ENCODE results near the gene B4GALNT2. TPM values are rescaled to one million over a fixed set of nuclear protein-coding genes. Genes with fewer than 3 reads are reported as not detected.

Gene B4GALNT2
- total and polyA plus RNA-seq, 2 of the 8 experiments (the other 6 are each of a cell fraction or from before 2014, with no cell fraction given): not detected

GRCh38 chr17:49117587-49118230, 14.9 kb upstream of the B4GALNT2 start:
- FAIRE-seq: no peak
- no peaks in the 10 kb centered on the region for H3K79me2 ChIP-seq (ENCODE audit: control insufficient read depth in 1 of 2, insufficient read depth in 2 of 2, low read length in 2 of 2)
- WGBS, 2 experiments (ENCODE audit: extremely low coverage in 1 of 2, insufficient coverage in 1 of 2, insufficient read length in 1 of 2, insufficient replicate concordance in 2 of 2, low coverage in 1 of 2, low lambda C conversion rate in 2 of 2, missing lambda C conversion rate in 1 of 2): 85% methylated on average over 2 of the region's 2 CpGs; no CpG with 5 or more reads in 1 of the 2 experiments
- TF ChIP-seq TCF12 (IDR thresholded peaks at IDR 0.05; ENCODE audit: low read depth, low read length): no peak
- no peak for TF ChIP-seq SIX5 (IDR thresholded peaks at IDR 0.05; ENCODE audit: low read depth, low read length)
- no peak for TF ChIP-seq KDM5A (IDR thresholded peaks at IDR 0.05; ENCODE audit: low read length)
- TF ChIP-seq, protein P1, sequence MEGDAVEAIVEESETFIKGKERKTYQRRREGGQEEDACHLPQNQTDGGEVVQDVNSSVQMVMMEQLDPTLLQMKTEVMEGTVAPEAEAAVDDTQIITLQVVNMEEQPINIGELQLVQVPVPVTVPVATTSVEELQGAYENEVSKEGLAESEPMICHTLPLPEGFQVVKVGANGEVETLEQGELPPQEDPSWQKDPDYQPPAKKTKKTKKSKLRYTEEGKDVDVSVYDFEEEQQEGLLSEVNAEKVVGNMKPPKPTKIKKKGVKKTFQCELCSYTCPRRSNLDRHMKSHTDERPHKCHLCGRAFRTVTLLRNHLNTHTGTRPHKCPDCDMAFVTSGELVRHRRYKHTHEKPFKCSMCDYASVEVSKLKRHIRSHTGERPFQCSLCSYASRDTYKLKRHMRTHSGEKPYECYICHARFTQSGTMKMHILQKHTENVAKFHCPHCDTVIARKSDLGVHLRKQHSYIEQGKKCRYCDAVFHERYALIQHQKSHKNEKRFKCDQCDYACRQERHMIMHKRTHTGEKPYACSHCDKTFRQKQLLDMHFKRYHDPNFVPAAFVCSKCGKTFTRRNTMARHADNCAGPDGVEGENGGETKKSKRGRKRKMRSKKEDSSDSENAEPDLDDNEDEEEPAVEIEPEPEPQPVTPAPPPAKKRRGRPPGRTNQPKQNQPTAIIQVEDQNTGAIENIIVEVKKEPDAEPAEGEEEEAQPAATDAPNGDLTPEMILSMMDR (IDR thresholded peaks at IDR 0.05; ENCODE audit: control extremely low read depth in 1 of 3, insufficient read depth in 1 of 3, low read depth in 1 of 3, low read length in 3 of 3): no peak
- TF ChIP-seq RXRA (IDR thresholded peaks at IDR 0.05; ENCODE audit: insufficient read depth, low read depth, low read length): no peak
- no peak for TF ChIP-seq USF2 (IDR thresholded peaks at IDR 0.05; ENCODE audit: low read length)
- TF ChIP-seq, protein P2, sequence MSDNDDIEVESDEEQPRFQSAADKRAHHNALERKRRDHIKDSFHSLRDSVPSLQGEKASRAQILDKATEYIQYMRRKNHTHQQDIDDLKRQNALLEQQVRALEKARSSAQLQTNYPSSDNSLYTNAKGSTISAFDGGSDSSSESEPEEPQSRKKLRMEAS (IDR thresholded peaks at IDR 0.05): no peak
- no peak for TF ChIP-seq CBX8 (IDR thresholded peaks at IDR 0.05; ENCODE audit: borderline replicate concordance, low read depth, low read length)

More at GRCh38 chr17:49117587-49118230, 14.9 kb upstream of the B4GALNT2 start:
- H4K20me1 ChIP-seq (replicated peaks in 1 of 2; ENCODE audit: control insufficient read depth in 1 of 2, insufficient read depth in 2 of 2, low read length in 2 of 2): no peaks in the 10 kb centered on the region
- DNase-seq (ENCODE audit: low read depth in 1 of 2, low spot score in 2 of 2): no peak
- no peak overlapping the region for H3K4ac ChIP-seq (replicated peaks; ENCODE audit: insufficient read length, low read depth, low read length)
- H3K27me3 ChIP-seq (replicated peaks in 1 of 4; ENCODE audit: control insufficient read depth in 3 of 4, extremely low read depth in 1 of 4, insufficient read depth in 3 of 4, low read length in 3 of 4): no peaks in the 10 kb centered on the region
- H4K8ac ChIP-seq (ENCODE audit: extremely low read depth, insufficient read depth, low read length): no peak overlapping the region
- no peak overlapping the region for H3K4me3 ChIP-seq (ENCODE audit: extremely low read depth in 1 of 4, insufficient read depth in 2 of 4, low read depth in 3 of 4, low read length in 4 of 4)
- no peak overlapping the region for H2BK5ac ChIP-seq (ENCODE audit: low read depth, low read length)
- no peak overlapping the region for H4K5ac ChIP-seq (ENCODE audit: insufficient read length, low read depth, low read length)
- H3K36me3 ChIP-seq (ENCODE audit: control insufficient read depth in 2 of 4, insufficient read depth in 4 of 4, low read length in 3 of 4): no peaks in the 10 kb centered on the region
- no peak overlapping the region for H3K9ac ChIP-seq (replicated peaks in 1 of 4; ENCODE audit: extremely low read depth in 1 of 4, low read depth in 3 of 4, low read length in 3 of 4)
- peak overlapping the region; percentile 66 for H2AFZ ChIP-seq (ENCODE audit: low read length)
- H2BK12ac ChIP-seq (ENCODE audit: low read depth, low read length): peak overlapping the region; percentile 68; the same call in 1 of the 2 replicates
- no peak overlapping the region; the same call in 1 of the 2 replicates for H2BK15ac ChIP-seq (ENCODE audit: low read length)
- no peaks in the 10 kb centered on the region; a peak in 1 of 7 replicates for H3K4me1 ChIP-seq (replicated peaks in 1 of 4; ENCODE audit: control insufficient read depth in 3 of 4, insufficient read depth in 4 of 4, low read length in 3 of 4)
- H2AK5ac ChIP-seq (ENCODE audit: low read depth, low read length): 0 out of 2 replicates have a peak overlapping the region, but pooled peaks have one; percentile 86
- CTCF ChIA-PET (ENCODE audit: partially characterized antibody): interaction anchor here (0.6 to 1.1 kb wide), 5 partner anchors 8 to 239 kb away, joined by 3 to 4 read pairs (median 3); no protein-coding TSS in a partner anchor
- no peak overlapping the region for H3K23ac ChIP-seq (ENCODE audit: insufficient read length)
- H3K9me3 ChIP-seq (ENCODE audit: insufficient read depth in 2 of 2, low read depth in 1 of 2, low read length in 1 of 2): peaks cover 8 to 10% of the 10 kb centered on the region in 2 experiments; a peak in 3 of 4 replicates
- H4K91ac ChIP-seq (replicated peaks; ENCODE audit: insufficient read length, low read length): no peak overlapping the region
- H3K4me2 ChIP-seq (ENCODE audit: insufficient read depth in 1 of 2, low read depth in 2 of 2, low read length in 2 of 2): no peak overlapping the region
- peak overlapping the region; percentile 69; the same call in 1 of the 2 replicates for H2BK20ac ChIP-seq (ENCODE audit: low read length)
- no peaks in the 10 kb centered on the region for H3K23me2 ChIP-seq (ENCODE audit: low read depth, low read length)
- no peak overlapping the region for H3K18ac ChIP-seq (ENCODE audit: extremely low read depth, low read length)
- no peak overlapping the region for H3K27ac ChIP-seq (ENCODE audit: low read depth, low read length)
- H3K14ac ChIP-seq (ENCODE audit: insufficient read length): no peak overlapping the region
- no peak overlapping the region for H3K56ac ChIP-seq (replicated peaks; ENCODE audit: insufficient read length, low read depth, low read length)
- no peaks in the 10 kb centered on the region for H3K79me1 ChIP-seq (ENCODE audit: low read depth, low read length)
- POLR2A ChIA-PET (ENCODE audit: partially characterized antibody): interaction anchor here (0.8 to 1.1 kb wide), 3 partner anchors 14 to 31 kb away, joined by 3 to 4 read pairs (median 3); no protein-coding TSS in a partner anchor
- H2BK120ac ChIP-seq (replicated peaks; ENCODE audit: low read depth, low read length): no peak overlapping the region
